ENCODE measurements around the gene PVR.

DNA sequence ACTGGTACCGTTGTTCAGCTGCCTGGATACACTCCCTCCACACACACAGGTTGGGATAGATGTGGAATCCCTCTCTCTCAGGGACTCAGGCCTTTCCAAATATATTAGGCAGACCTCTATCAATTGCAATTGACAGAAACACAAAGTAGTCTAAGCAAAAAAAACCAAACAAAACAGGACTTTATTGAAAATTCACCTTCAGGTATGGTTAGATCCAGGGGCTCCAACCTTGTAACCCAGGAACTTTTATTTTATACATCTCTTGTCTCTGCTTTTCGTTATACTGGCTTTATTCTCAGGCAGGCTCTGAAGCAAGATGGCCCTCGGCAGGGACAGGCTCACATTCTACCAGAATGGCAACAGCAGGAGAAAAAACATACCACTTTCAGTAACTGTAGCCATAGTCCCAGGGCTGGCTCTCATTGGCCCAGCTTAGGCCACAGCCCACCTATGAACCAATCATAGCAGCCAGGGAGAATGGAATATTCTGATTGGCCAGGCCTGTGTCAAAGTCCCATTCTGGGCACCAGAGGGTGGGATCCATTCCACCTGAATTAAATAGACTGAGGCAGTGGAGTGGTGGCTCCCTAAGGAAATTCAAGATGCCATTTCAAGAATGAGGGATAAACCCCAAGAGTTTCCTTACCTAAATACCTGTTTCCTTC is 14.5 kb downstream of the PVR start:
- TF ChIP-seq POLR2AphosphoS5 (IDR thresholded peaks at IDR 0.05): no peak
- TF ChIP-seq, protein P1, sequence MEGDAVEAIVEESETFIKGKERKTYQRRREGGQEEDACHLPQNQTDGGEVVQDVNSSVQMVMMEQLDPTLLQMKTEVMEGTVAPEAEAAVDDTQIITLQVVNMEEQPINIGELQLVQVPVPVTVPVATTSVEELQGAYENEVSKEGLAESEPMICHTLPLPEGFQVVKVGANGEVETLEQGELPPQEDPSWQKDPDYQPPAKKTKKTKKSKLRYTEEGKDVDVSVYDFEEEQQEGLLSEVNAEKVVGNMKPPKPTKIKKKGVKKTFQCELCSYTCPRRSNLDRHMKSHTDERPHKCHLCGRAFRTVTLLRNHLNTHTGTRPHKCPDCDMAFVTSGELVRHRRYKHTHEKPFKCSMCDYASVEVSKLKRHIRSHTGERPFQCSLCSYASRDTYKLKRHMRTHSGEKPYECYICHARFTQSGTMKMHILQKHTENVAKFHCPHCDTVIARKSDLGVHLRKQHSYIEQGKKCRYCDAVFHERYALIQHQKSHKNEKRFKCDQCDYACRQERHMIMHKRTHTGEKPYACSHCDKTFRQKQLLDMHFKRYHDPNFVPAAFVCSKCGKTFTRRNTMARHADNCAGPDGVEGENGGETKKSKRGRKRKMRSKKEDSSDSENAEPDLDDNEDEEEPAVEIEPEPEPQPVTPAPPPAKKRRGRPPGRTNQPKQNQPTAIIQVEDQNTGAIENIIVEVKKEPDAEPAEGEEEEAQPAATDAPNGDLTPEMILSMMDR (IDR thresholded peaks at IDR 0.05): no peak
- no peak for TF ChIP-seq POLR2A (IDR thresholded peaks at IDR 0.05)
- no peak for TF ChIP-seq EP300 (IDR thresholded peaks at IDR 0.05)

All from gastroesophageal sphincter (tissue), 3 donors.